Hindlimb muscle (tissue), 1 donor: Measurements from ENCODE around the gene GOLGA5. TPM values are rescaled to one million over a fixed set of nuclear protein-coding genes. Genes with fewer than 3 reads are reported as not detected.

Source experiments
- DNase-seq: peaks from one replicate; pipeline ENCODE4 v3.0.0-alpha.2; 2013
- polyA plus RNA-seq: library from polyadenylated mRNA; unstranded; fragments of 120-200 nt; gene quantifications from one replicate; pipeline ENCODE4 v1.2.1, GENCODE V29; 2013; ENCODE audit not compliant: insufficient read length

Gene GOLGA5
- polyA plus RNA-seq, 1 donor = 29.9 TPM

GRCh38 chr14:92883066-92883465 lies 89.0 kb downstream of the GOLGA5 start:
- DNase-seq = no peak

GRCh38 chr14:92884410-92884809 lies 90.3 kb downstream of the GOLGA5 start:
- no peak for DNase-seq

DNA sequence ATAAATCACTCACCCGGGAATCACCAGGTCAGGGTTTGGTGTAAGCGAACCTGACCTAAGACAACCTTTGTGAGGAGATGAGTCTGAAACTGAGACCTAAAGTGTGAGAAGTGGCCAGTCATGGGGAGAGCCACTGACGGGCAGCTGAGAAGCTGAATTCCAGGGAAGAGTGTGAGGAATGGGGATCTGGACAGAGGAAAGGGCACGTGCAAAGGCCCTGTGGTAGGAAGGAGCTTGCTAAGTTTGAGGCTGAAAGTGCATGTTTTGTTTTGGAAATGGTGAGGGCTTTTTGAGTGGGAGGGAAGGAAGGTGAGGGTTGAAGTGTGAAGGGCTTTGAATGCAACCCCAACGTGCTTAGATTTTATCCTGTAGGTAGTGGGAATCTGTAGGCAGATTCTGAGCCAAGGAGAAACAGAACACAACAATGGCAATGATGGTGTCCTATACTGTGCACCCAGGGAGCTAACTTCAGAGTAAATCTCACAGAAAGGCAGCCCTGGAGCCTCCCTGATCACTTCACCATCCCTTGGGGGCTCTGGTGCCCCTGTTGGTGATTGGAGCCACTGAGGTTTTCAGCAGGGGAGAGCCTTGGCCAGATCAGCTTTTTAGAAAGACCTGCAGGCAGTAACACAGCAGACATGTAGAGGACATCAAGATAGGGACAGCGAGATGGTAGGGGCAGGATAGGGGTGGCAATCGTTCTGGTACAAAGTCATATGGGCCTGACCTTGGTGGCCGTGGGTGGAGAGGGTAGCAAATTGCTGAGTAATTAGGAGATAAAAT lies 91.4 kb downstream of the GOLGA5 start:
- DNase-seq = no peak

GRCh38 chr14:92886337-92886736 lies 92.2 kb downstream of the GOLGA5 start:
- no peak for DNase-seq

GRCh38 chr14:92887157-92887556 lies 93.1 kb downstream of the GOLGA5 start:
- DNase-seq = no peak

DNA sequence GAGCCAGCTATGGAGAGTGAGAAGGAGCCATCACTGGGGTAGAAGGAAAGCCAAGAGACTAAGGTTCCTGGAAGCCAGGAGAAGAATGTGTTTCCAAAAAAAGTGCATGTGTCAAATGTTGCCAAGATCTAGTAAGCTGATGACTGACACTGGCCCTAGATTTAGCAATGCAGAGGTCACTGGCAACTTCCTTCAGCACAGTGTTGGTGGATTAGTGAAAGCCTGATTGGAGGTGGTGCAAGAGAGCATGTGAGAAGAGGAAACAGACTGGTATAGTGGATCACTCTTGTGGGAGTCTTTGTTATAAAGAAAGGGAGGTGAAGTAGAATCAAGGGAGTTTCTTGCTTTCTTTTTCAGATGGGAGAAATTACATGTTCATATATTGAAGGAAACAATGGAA lies 94.8 kb downstream of the GOLGA5 start:
- DNase-seq = no peak

Other genes starting within 250 kb of the GOLGA5 start
- 99.0 TPM for gene LGMN, start 45.7 kb upstream of the GOLGA5 start, polyA plus RNA-seq
- gene CHGA, start 128.8 kb downstream of the GOLGA5 start, polyA plus RNA-seq = 0.23 TPM